SK-N-SH (cell line): ENCODE results near the gene ROR2. TPM values are rescaled to one million over a fixed set of nuclear protein-coding genes. Genes with fewer than 3 reads are reported as not detected.
A peak's percentile ranks its signal among the peaks of the same experiment; 100 is the strongest.

Experiments
- CTCF ChIA-PET: fragments of 300-600, 350-600 bp; formaldehyde crosslinking; extraction: SDS; loops from one replicate; lab custom pipeline; 2021; lab: Yijun Ruan, JAX
- POLR2A ChIA-PET: fragments of 350-600 bp; sonication (Branson Sonifier 250); formaldehyde crosslinking; extraction: SDS; loops from one replicate; lab custom pipeline; 2020; ENCODE audit warnings: antibody characterized with exemption, inconsistent platforms; lab: Yijun Ruan, JAX
- DNase-seq: peaks from one replicate; pipeline ENCODE4 v3.0.0; 2012
- H2AFZ ChIP-seq: fragments of 200-600 bp; sonication (generic); 2 replicates; pipeline ENCODE4 v1.8.1; 2016; ENCODE audit warnings: antibody characterized with exemption, mild to moderate bottlenecking, low read depth
- H3F3A ChIP-seq: fragments of 200-600 bp; sonication (generic); replicated peaks from 2 replicates; pipeline ENCODE3; 2016; ENCODE audit warnings: antibody characterized with exemption, mild to moderate bottlenecking; ENCODE audit not compliant: insufficient read depth
- H3K27ac ChIP-seq, 2 experiments: fragments of 200-500 bp in 1 of 2; fragments of 200-600 bp in 1 of 2; sonication (Bioruptor generic) in 1 of 2; sonication (generic), shearing (Covaris generic) in 1 of 2; 2 replicates each; pipeline versions ENCODE4 v1.5.1 to v1.6.1; 2014 to 2016; ENCODE audit warnings: low read depth in 2 of 2, inconsistent platforms in 1 of 2, low read length in 1 of 2, mild to moderate bottlenecking in 1 of 2, mixed read lengths in 1 of 2
- H3K27me3 ChIP-seq: fragments of 200-600 bp; sonication (generic), shearing (Covaris generic); 2 replicates; pipeline ENCODE4 v1.6.1; 2016; ENCODE audit warnings: mixed run types; ENCODE audit not compliant: insufficient read depth
- H3K36me3 ChIP-seq, 2 experiments: fragments of 200-500 bp in 1 of 2; fragments of 200-600 bp in 1 of 2; sonication (Bioruptor generic) in 1 of 2; sonication (generic) in 1 of 2; replicated peaks in 1 of 2; 2 replicates each; pipeline versions ENCODE3 to v1.5.1; 2014 to 2016; ENCODE audit warnings: low read length in 1 of 2, mild to moderate bottlenecking in 1 of 2; ENCODE audit not compliant: insufficient read depth in 2 of 2, control insufficient read depth in 1 of 2
- H3K4me1 ChIP-seq, 2 experiments: fragments of 200-500 bp in 1 of 2; fragments of 200-600 bp in 1 of 2; sonication (Bioruptor generic) in 1 of 2; sonication (generic), shearing (Covaris generic) in 1 of 2; 2 replicates each; pipeline versions ENCODE4 v1.5.1 to v1.6.1; 2014 to 2016; ENCODE audit warnings: low read depth in 1 of 2, low read length in 1 of 2, mixed run types in 1 of 2; ENCODE audit not compliant: insufficient read depth in 2 of 2, control insufficient read depth in 1 of 2
- H3K4me2 ChIP-seq: fragments of 200-600 bp; sonication (generic), shearing (Covaris generic); 2 replicates; pipeline ENCODE4 v1.6.1; 2017; ENCODE audit warnings: mixed run types
- H3K4me3 ChIP-seq, 2 experiments: fragments of 200-500 bp in 1 of 2; fragments of 200-600 bp in 1 of 2; sonication (Bioruptor generic) in 1 of 2; sonication (generic), shearing (Covaris generic) in 1 of 2; 2 replicates each; pipeline versions ENCODE4 v1.5.1 to v1.8.1; 2014 to 2016; ENCODE audit warnings: low read depth in 2 of 2, inconsistent platforms in 1 of 2, low read length in 1 of 2, mild to moderate bottlenecking in 1 of 2, mixed read lengths in 1 of 2, moderate library complexity in 1 of 2
- H3K79me2 ChIP-seq: fragments of 200-600 bp; sonication (generic); 2 replicates; pipeline ENCODE4 v1.8.1; 2017; ENCODE audit warnings: mild to moderate bottlenecking; ENCODE audit not compliant: insufficient read depth
- H3K9ac ChIP-seq: fragments of 200-600 bp; sonication (generic); 2 replicates; pipeline ENCODE4 v1.6.1; 2017; ENCODE audit warnings: mixed run types
- H3K9me2 ChIP-seq: fragments of 200-600 bp; sonication (generic); 2 replicates; pipeline ENCODE4 v1.6.1; 2017; ENCODE audit warnings: mixed run types
- H3K9me3 ChIP-seq: fragments of 200-600 bp; sonication (generic); 2 replicates; pipeline ENCODE4 v1.6.1; 2017; ENCODE audit warnings: mixed run types, mild to moderate bottlenecking, moderate library complexity
- H4K20me1 ChIP-seq: fragments of 200-600 bp; sonication (generic); 2 replicates; pipeline ENCODE4 v1.6.1; 2017; ENCODE audit warnings: mild to moderate bottlenecking, mixed run types; ENCODE audit not compliant: insufficient read depth
- CHD2 ChIP-seq: fragments of 150-350 bp; IDR thresholded peaks from 2 replicates; pipeline ENCODE4 v1.6.1; 2018; ENCODE audit warnings: low read length; ENCODE audit not compliant: partially characterized antibody
- CTCF ChIP-seq: fragments of 200-600 bp; sonication (generic); IDR thresholded peaks from 2 replicates; pipeline ENCODE4 v1.6.1; 2017; ENCODE audit warnings: antibody characterized with exemption, mild to moderate bottlenecking, moderate library complexity
- EP300 ChIP-seq, 2 experiments: IDR thresholded peaks; 2 replicates each; pipeline versions ENCODE4 v1.4.0 to v1.6.1; 2012; ENCODE audit warnings: borderline replicate concordance in 1 of 2, low read depth in 1 of 2, low read length in 1 of 2
- GATA2 ChIP-seq: sonication (generic); formaldehyde crosslinking; IDR thresholded peaks from 2 replicates; pipeline ENCODE4 v1.5.0; 2020; ENCODE audit warnings: mild to moderate bottlenecking, missing genetic modification reagents
- MEF2A ChIP-seq: IDR thresholded peaks from 2 replicates; pipeline ENCODE4 v1.4.0; 2012; ENCODE audit warnings: low read depth, borderline replicate concordance
- MXI1 ChIP-seq: IDR thresholded peaks from 2 replicates; pipeline ENCODE4 v1.6.1; 2012; ENCODE audit warnings: mild to moderate bottlenecking, low read depth, low read length, improper control_type of control experiment
- NRF1 ChIP-seq: IDR thresholded peaks from 2 replicates; pipeline ENCODE4 v1.6.1; 2012; ENCODE audit warnings: low read depth, mild to moderate bottlenecking, low read length
- RAD21 ChIP-seq: IDR thresholded peaks from 2 replicates; pipeline ENCODE4 v1.6.1; 2012; ENCODE audit warnings: mild to moderate bottlenecking, low read length
- REST ChIP-seq: IDR thresholded peaks from 2 replicates; pipeline ENCODE4 v1.6.1; 2012; ENCODE audit warnings: mild to moderate bottlenecking, low read depth, low read length, moderate library complexity
- SMC3 ChIP-seq: IDR thresholded peaks from 2 replicates; pipeline ENCODE4 v1.6.1; 2012; ENCODE audit warnings: low read depth, low read length, improper control_type of control experiment
- TEAD4 ChIP-seq: IDR thresholded peaks from 2 replicates; pipeline ENCODE4 v1.4.0; 2012; ENCODE audit warnings: mild to moderate bottlenecking, borderline replicate concordance; ENCODE audit not compliant: insufficient read depth
- ZBTB33 ChIP-seq: IDR thresholded peaks from 2 replicates; pipeline ENCODE4 v1.4.0; 2012; ENCODE audit warnings: low read depth, borderline replicate concordance
- WGBS: methylation state at CpG from one replicate; pipeline ENCODE4 v1.1.6; 2017; ENCODE audit warnings: low lambda C conversion rate; 5-methylcytosine and 5-hydroxymethylcytosine counted together
- polyA plus RNA-seq, 3 experiments: library from polyadenylated mRNA; depleted of rRNA; stranded (reverse); fragments of >200 nt; gene quantifications; 2 replicates each; pipeline ENCODE4 v1.2.3, GENCODE V29; 2012

Gene ROR2
- 0.34 and 0.43 TPM in 2 replicates for polyA plus RNA-seq (2012; rRNA removed)
- 0.30 and 0.52 TPM in 2 replicates for polyA plus RNA-seq (2012; cell fraction: cytosol; rRNA removed)
- polyA plus RNA-seq (2012; cell fraction: nucleus; rRNA removed): 0.43 and 1.3 TPM in 2 replicates

- no peaks in the 10 kb centered on the region for H3K36me3 ChIP-seq
Measured at GRCh38 chr9:91949946-91950664, at the start of gene ROR2. Gene ROR2, minus strand, starts transcription at chr9:91950228.

More at GRCh38 chr9:91949946-91950664, at the start of gene ROR2:
- H3K4me1 ChIP-seq: peaks cover 0 to 15% of the 10 kb centered on the region in 2 experiments; a peak in 2 of 4 replicates
- no peaks in the 10 kb centered on the region for H3K79me2 ChIP-seq
- CTCF ChIA-PET: interaction anchor here (0.6 to 20.1 kb wide), 72 partner anchors 11 to 1044 kb away, joined by 3 to 495 read pairs (median 5); partner anchors contain the start of gene SPTLC1
- peak; percentile 96 for DNase-seq
- no peaks in the 10 kb centered on the region for H4K20me1 ChIP-seq
- POLR2A ChIA-PET: interaction anchor here (1.1 to 1.5 kb wide), 3 partner anchors 53 to 171 kb away, joined by 3 to 4 read pairs (median 3); no protein-coding TSS in a partner anchor
- no peaks in the 10 kb centered on the region for H3K9me3 ChIP-seq
- H3K4me3 ChIP-seq: peak within 1 kb of the TSS; percentile 35 to 58
- peak; percentile 67 for TF ChIP-seq RAD21
- TF ChIP-seq TEAD4: no peak
- TF ChIP-seq ZBTB33: no peak
- no peak for TF ChIP-seq GATA2 (CRISPR knock-in tag)
- TF ChIP-seq EP300 (IDR thresholded peaks at IDR 0.05; ENCODE audit: borderline replicate concordance in 1 of 2, low read depth in 1 of 2, low read length in 1 of 2): no peak
- 0 out of 2 replicates have a peak, but pooled peaks have one; percentile 10 for TF ChIP-seq NRF1
- peak; percentile 43 for TF ChIP-seq CTCF
- 0 out of 2 replicates have a peak, but pooled peaks have one; percentile 18 for TF ChIP-seq MXI1
- TF ChIP-seq MEF2A: no peak
- no peak for TF ChIP-seq CHD2
- TF ChIP-seq SMC3: peak; percentile 75
- TF ChIP-seq REST: no peak
- H3K9me2 ChIP-seq: no peaks in the 10 kb centered on the region
- no peaks in the 10 kb centered on the region for H3F3A ChIP-seq
- WGBS: 45% methylated on average over 5 of the region's 81 CpGs
- peak within 1 kb of the TSS; percentile 55; the same call in 1 of the 2 replicates for H3K4me2 ChIP-seq
- peaks cover 33% of the 10 kb centered on the region for H3K27me3 ChIP-seq
- H3K9ac ChIP-seq: no peak within 1 kb of the TSS
- peak within 1 kb of the TSS in 1 of 2 experiments; percentile 79; a peak in 1 of 4 replicates for H3K27ac ChIP-seq
- H2AFZ ChIP-seq: no peak within 1 kb of the TSS; the same call in 1 of the 2 replicates
